HG03175 (cell line): Measurements from ENCODE around the gene CACNA2D3.

Experiments used
- ATAC-seq: cut with Tn5 transposase; IDR thresholded peaks from one replicate; pipeline ENCODE4 v1.9.1; 2021; ENCODE audit warnings: mild to moderate bottlenecking, moderate library complexity; ENCODE audit not compliant: unreplicated experiment

The CACNA2D3 gene

DNA sequence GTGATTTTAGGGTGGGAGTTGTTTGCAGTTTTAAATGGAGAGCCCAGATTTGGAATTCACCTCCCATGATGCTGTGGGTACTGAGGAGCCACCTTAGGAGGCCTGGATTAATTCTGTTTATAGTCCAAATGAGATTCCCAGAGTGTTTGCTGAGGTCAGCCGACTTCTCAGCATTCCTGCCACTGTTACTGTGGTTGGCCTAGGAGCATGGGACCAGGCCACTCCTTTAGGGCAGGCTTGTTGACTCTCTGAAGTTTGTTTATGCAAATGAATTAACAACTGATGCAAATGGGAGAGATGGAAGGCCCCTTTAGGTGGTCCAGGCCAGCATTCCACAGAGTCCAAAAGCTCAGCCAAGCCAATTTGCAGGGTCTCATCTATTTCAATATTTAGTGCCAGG is 46.1 kb downstream of the CACNA2D3 start:
- no peak for ATAC-seq

DNA sequence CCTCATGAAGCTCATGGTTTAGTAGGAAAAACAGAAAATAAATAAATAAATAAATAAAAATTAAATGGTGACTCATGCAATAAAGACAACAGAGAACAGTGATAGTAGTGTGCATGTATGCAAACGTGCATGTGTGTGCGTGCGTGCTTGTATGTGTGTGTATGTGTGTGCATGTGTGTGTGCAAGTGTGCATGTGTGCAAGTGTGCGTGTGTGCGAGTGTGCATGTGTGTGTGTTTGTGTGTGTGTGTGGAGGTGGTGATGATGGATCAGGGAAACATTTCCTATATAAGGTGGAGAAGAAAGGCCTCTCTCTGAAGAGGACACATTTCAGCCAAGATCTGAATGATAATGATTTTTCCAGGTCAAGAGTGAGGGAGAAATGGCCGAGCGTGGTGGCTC is 47.2 kb downstream of the CACNA2D3 start:
- ATAC-seq, result no peak

DNA sequence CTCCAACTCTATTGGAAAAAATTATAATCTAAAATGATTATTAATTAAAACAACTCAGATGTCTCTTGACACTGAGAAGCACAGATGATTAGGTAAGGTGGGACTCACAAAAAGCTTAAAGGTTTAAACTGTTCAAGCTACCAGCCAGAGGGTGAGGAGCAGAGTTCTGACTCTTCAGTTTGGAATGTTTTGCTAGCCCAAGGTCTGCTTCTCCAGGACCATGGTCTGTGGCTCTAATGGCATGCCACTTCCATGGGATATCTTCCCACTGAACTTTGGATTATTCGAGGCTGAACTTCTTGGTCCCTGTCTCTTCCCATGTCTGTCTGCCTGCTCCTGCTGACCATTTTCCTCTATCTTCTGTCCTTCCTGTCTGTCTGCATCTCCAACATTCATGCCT is 49.2 kb downstream of the CACNA2D3 start:
- no peak for ATAC-seq

DNA sequence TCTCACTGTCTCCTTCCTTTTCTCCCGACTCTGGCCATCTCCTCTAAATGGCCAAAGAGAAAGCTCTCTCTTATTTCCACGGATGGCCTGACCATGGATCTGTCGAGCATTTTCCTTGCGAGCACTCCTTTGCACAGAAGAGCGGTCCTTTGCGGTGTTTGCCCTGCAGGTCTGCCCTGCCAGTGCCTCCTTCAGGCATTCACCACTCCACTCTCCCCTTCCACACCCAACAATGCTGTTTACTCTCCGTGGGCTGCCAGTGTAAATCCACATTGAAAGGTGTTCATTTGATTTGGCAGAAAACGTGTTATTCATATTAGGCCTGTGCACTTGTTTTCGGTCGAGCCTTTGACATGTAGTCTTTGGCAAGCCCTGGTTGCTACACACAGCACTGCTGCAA is 49.6 kb downstream of the CACNA2D3 start:
- ATAC-seq, result no peak

DNA sequence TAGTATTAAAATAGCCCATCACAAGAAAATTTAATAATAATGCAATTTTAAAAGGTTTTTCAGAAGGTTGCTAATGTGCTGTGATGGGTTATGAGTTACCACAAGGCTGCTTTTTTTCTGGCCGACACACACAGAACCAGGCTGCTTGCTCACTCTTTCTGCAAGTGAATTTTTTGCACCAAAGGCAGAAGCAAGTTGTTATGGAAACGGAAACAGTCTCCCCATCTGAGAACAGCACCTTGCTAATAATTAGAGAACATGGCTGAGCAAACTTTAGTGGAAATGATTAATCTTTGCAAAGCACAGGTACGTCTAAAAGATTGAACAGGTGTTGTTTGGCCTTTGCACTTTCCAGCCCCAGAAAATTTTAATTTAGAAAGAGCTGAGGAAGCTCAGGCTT is 51.0 kb downstream of the CACNA2D3 start:
- no peak for ATAC-seq

DNA sequence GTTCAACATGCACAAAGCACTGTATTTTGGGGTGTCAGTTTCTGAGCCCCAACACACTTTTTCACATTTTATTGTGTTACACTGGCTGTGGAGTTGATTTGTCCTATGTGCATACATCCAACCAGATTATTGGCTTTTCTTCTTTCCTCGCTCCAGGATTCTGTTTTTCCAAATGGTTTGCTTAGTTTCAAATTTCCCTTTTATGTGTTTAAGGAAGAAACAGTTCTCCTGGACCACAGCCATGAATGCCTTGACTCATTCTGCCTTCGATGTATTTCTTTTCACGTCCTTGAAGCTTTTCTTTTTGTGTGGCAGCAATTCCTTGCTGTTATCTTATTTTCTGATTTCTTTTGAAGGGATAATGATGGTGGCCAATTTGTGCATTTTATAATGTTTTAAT is 53.8 kb downstream of the CACNA2D3 start:
- no peak for ATAC-seq

DNA sequence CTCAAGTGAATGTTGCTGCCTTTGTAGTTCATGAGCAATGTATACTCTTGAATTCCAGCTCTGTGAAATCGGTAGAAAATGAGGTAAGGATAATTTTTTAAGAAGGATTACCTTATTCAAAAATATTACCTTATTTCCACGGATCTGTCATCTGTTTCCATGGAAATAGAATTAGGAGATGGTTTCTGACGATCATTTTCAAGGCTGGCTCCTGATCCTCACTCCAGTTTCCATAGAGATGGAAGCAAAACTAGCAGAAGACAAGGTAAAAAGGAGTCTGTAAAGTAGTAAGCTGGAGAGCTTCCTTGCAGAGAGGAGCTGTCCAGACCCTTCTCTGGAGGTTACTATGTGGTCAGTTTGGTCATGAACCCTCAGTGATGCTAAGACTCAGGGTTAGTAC is 55.5 kb downstream of the CACNA2D3 start:
- ATAC-seq, result no peak

DNA sequence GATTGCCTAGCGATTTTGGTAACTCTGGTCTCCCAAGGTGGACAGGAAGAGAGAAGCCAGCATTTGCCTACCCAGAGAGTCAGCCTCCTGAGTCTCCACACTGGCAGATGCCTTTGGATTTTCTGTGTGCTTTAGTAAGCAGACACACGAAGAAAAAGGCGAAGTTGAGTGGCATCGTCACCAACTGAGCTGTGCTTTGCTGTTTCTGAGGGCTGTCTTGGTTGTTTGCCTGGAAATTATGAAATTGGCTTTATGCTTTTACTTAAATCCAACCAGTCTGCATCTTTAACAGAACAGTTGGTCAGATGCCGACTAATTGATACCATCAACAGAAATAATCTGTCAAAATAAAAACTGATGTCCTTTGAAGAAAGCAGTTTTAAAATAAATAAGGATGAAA is 56.0 kb downstream of the CACNA2D3 start:
- no peak for ATAC-seq

DNA sequence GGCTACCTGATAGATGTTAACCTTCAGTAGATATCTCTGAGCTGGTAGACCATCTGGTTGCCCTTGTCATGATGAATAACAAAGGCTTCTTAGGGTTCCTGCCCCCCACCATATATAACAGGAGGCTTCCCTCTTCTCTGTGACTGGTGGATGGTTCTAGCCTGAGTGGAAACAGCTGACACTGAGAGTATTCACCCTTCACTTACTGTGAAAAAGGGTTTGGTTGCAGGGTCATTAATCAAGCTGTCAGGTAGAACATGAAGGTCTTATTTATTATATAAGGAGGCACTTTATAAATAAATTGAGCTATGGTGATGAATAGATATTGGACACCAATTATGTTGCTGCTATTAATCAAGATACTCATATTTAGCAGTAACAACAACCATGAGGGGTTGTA is 58.6 kb downstream of the CACNA2D3 start:
- no peak for ATAC-seq

DNA sequence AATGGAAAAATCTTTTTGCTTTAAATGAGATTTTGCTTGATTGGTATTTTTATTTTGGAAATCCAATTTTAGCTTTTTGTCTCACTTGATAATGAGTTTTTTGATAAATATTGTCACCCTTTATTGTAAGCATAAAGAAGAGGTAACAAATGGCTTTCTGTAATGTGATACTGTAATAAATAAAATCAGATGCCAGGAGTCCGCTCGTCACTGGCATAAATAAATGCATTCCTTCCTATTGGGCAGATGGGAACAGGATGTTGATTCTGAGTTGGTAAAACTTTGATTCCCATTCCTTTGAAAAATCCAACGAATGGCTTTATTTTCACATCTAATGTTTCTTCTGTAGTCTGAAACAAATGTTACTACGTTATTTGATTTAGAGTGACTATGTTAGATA is 59.9 kb downstream of the CACNA2D3 start:
- ATAC-seq, result no peak

DNA sequence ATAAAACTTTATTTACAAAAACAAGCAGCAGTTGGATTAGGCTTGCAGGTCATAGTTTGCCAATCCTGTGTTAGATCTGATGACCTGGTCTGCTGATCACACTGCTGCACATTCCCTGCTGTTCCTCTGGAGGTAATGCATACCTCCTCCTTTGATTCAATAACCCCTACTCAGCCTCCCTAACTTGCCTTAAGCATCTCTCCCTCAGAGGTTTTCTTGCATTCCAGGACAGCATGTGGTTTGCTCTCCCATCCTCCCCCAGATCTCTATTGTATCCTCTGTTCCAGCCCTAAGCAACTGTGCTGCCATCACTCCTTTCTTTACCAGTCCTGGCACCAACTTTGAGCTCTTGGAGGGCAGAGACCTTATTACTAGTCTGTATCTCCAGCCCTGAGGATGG is 63.4 kb downstream of the CACNA2D3 start:
- ATAC-seq, result no peak

DNA sequence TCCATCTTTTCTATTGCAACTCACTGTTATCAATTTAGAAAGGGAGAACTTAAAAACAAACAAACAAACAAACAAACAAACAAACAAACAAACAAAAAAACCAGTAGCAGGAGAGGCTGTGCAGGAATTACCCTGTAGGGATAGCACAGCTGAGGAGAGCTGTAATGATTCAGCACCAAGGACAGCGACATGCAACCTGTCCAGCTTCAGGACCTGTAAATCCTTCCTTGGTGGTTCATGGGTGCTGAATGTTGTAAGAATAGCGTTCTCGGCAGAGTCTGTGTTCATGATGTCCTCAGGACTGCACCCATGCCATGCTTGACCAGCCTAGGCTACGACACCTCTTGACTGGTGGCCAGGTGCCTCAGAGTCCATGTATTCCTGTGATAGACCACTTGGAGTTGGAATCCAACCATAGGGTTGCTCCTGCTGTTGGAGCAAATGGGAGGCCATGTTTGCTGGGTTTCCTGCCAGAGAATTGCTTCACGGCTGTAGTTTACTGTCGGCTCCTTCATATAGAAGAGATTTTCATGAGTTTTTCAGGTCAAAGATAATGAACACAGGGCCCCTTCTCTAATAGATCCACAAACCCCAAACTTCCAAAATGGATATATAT is 65.9 kb downstream of the CACNA2D3 start:
- ATAC-seq, result no peak

DNA sequence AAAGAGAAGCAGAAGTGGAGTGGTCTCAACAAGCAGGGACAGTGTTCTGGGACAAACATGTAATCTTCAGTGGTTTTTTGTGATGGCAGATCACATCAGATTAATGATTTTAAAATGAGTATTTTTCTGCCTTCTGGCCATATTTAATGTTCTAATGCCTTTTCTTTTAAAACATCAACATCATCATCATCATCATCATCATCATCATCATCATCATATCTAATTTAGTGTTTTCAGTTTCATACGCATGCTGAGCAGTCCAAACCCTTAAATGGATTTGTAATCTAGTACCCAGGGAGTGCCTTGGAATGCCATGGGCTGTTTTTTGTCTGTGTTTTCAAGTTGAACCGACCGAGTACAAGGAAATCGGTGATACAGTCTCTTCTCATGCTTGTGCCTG is 68.9 kb downstream of the CACNA2D3 start:
- ATAC-seq, result no peak

DNA sequence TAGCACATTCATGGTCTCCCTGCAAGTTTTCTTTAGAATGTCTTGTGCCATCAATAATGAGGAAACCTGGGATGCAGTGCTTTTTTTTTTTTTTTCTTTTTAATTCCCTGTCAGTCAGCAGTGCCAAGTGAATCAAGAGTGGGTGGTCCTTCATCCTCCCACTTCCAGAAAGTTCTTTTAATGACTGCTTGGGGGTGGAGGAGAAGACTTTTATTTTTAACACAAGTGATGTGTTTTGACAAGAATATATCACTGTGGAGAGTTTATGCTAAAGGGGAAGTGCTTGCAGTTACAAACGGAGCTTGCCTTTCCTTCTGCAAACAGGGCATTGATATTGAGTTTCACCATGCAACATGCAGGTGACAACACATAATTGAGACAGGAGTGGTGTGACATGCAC is 69.7 kb downstream of the CACNA2D3 start:
- no peak for ATAC-seq

DNA sequence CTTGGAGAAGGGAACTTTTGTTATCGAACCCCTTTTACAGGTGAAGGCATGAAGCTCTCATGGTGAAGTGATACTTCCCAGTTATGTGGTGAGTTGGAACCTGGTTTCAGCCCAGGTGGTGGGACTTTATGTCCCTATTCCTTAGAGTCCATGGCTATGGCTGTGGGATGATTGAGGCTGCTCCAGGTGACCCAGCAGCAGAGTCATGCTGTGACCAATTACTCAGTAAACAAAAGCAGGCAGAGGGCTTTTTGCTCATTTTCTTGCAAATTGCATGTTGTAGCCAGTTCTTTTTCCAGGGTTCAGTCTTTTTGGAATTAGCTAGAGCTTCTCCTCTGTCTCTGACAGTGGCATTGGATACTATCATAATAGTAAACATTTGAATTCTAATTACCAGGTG is 70.7 kb downstream of the CACNA2D3 start:
- ATAC-seq, result no peak

DNA sequence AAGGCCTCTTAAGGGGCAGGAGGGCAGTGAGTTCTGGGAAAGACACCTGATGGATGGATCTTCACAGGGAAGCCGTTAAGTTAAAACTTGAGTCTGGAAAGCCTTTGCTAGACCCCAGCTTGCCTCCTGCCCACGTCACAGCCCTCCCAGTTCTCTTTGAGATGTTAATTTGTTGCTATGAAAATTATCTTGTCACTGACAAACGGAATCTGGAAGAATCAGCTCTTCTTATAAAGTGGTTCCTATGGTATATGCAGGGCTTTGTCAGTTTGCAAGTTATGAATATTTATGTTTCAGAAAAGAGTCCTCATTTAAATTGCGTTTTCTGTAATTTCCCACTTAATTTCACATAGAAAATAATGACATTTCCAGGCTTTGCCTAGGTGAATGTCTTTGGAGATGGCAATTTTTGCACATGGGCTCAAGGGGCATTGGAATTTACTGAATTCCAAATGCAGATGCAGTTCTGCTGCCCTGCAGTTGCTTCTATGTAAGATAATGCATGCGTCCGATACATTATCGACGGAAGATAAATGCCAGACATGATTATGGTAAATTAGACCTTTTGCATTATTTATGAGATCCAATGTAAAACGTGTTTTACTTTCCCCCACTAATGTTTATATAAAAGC is 74.1 kb downstream of the CACNA2D3 start:
- ATAC-seq, result no peak

DNA sequence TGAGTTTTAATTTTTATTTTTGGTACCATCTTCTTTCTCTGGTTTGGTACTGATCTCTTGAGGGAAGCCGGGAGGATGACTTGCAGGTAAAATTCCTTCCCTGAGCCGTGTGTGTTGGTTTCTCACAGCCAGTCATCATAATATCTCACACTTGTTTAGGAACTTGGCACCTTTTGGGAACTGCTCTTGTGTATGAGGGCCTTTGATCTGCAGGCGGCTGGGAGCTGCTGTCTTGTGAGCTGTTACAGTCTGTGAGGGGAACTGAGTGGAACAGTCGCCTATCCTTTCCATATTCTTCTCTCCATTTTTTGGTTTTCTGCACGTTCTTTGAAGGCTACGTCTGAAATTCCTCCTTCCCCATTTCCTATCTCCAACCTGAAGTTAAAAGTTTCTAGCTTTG is 75.2 kb downstream of the CACNA2D3 start:
- no peak for ATAC-seq

DNA sequence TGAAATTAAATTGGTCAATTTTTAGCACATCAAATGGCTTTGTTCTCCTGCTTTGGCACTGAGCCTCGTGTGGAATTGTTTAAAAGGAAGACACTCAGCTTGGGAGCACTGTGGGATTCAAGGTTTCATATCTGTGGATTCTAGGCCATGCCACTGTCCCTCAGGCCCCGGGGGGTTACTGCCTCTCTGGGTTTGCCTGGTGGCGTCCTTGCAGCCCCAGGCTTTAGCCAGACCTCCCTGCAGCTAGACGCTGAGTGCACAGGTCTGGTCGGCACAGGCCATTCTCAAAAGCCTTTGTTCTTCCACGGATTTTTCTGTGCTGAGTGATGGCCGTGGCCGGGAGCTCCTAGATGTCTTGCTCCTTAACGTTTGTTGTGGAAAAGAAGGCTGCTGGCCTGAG is 76.2 kb downstream of the CACNA2D3 start:
- ATAC-seq, result no peak

DNA sequence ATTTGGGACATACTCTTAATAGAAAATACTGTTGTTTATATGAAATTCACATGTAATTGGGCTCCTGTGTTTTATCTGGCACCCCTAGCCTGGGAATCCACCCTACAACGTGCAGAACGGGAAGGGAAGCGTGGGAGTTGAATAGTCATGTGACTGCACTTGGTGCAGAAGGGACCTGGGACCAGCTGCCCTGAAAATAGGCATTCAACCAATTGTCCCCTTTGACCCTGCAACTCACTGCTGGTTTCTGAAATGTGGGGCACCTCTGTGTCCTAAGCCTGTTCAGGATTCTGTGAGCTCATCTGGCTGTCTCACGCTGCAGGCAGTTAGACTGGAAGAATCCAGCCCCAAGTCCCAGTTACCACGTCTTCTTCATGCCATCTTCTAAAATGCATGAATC is 79.7 kb downstream of the CACNA2D3 start:
- ATAC-seq, result no peak

DNA sequence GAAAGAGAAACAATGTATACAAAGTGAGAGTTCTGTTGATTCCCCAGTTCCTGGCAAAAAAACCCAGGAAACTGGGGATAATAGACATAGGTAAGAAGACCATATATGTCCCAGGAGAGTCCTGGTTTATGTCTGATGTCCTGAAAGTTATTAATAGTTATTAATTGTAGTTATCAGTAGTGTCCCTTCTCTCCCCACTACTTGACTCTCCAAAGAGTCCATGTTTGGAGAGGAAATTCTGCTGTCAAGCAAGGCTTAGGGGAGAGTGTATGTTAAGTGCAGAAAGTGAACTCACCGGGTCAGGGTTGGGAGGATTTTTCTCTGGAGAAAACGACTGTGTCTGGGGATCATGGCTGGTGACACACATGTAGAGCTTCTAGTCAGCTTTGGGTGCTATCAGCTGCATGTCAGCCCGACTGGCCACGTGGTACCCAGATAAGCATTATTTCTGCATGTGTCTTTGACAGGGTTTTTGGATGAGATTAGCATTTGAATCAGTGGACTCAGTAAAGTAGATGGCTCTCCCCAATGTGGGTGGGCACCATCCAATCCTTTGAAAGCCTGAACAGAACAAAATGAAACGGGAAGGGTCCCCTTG is 80.4 kb downstream of the CACNA2D3 start:
- no peak for ATAC-seq

DNA sequence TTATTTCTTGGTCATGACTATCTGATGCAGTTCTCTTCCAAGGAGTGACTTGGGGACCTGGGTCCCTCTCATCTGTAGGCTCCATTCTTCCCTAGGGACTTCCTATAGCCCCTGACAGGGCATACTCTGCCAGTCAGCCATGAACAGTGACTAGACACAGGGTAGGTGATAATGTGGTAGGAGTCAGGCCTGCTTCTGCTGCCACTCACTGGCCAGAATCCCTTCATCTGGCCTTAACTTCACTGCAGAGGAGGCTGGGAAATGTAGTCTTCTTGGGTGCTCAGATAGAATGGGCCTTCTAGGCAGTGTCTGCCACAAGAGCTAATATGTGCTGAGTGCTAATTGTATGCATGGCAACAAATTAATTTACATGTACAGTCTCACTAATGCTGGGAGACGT is 84.5 kb downstream of the CACNA2D3 start:
- ATAC-seq, result no peak

DNA sequence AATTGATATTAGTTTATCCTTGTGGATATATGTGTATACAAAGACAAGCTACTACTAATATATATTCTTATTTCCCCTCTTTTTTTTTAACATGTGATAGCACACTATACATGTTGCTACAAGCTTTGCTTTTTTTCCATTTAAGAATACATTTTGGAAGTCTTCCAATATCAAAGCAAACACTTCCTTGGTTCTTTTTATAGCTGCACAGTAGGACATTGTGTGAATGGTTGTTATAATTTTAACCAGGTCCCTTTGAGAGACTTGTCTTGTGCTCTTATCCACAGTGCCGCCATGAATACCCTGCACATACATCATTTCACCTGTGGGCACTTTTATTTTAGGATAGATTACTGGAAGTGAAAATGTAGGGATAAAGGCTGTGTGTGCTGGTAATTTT is 88.7 kb downstream of the CACNA2D3 start:
- ATAC-seq, result no peak

DNA sequence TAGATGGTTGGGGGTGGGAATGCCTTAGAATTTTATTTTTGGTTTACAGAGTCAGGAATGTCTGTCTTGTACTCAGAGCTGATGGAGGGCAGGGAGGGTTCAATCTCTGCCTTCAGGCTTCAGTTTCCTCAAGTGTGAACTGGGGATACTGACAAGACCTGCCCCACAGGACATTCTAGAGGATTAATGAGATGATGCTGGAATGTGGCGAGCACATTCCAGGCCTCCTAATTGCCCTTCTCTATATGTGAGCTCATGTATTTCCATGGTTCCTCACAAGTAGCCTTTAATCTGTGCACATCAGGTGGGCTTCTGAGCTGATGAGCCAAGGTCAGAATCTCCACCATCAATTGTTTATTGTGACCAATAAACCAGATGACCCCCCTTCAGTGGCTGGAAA is 90.4 kb downstream of the CACNA2D3 start:
- ATAC-seq, result no peak
